Neural cell (in vitro differentiated cells): Measurements from ENCODE around the gene STYK1. TPM values are rescaled to one million over a fixed set of nuclear protein-coding genes. Genes with fewer than 3 reads are reported as not detected.

ENCODE experiments used
- H2AFZ ChIP-seq: fragments of 200-600, 300-800 bp; sonication (generic), shearing (Covaris generic); 2 replicates; pipeline ENCODE4 v1.6.0; 2014; ENCODE audit warnings: low read depth, mild to moderate bottlenecking, antibody characterized with exemption, low read length, moderate library complexity
- H3F3A ChIP-seq: fragments of 200-600 bp; shearing (Covaris generic); 2 replicates; pipeline ENCODE4 v1.6.1; 2016; ENCODE audit warnings: mild to moderate bottlenecking, moderate library complexity, mixed read lengths, antibody characterized with exemption, low read length; ENCODE audit not compliant: insufficient read depth, poor library complexity, severe bottlenecking
- H3K27ac ChIP-seq: fragments of 200-600, 300-800 bp; sonication (generic), shearing (Covaris generic); 2 replicates; pipeline ENCODE4 v1.5.1; 2014; ENCODE audit warnings: mild to moderate bottlenecking, low read length, moderate library complexity
- H3K27me3 ChIP-seq: fragments of 300-800, 200-600 bp; sonication (generic), shearing (Covaris generic); 2 replicates; pipeline ENCODE4 v1.6.0; 2014; ENCODE audit warnings: mild to moderate bottlenecking, low read depth, low read length, moderate library complexity; ENCODE audit not compliant: insufficient read depth
- H3K36me3 ChIP-seq: fragments of 300-800, 200-600 bp; sonication (generic), shearing (Covaris generic); 2 replicates; pipeline ENCODE4 v1.5.1; 2014; ENCODE audit warnings: mild to moderate bottlenecking, antibody characterized with exemption, low read length, moderate library complexity; ENCODE audit not compliant: insufficient read depth
- H3K4me2 ChIP-seq: fragments of 300-800, 200-600 bp; sonication (generic), shearing (Covaris generic); 2 replicates; pipeline ENCODE4 v1.6.0; 2014; ENCODE audit warnings: mild to moderate bottlenecking, low read length
- H3K4me3 ChIP-seq: fragments of 300-800, 200-600 bp; sonication (generic), shearing (Covaris generic); 2 replicates; pipeline ENCODE4 v1.5.1; 2014; ENCODE audit warnings: mild to moderate bottlenecking, low read length, moderate library complexity
- H3K79me2 ChIP-seq: fragments of 200-600 bp; shearing (Covaris generic); replicated peaks from 2 replicates; pipeline ENCODE4 v1.6.0; 2014; ENCODE audit warnings: mild to moderate bottlenecking, low read length, moderate library complexity; ENCODE audit not compliant: insufficient read depth
- H3K9ac ChIP-seq: fragments of 300-800, 200-600 bp; sonication (generic), shearing (Covaris generic); 2 replicates; pipeline ENCODE4 v1.6.1; 2016; ENCODE audit warnings: mild to moderate bottlenecking, low read length, mixed read lengths
- H3K9me2 ChIP-seq: fragments of 200-600 bp; shearing (Covaris generic); 2 replicates; pipeline ENCODE4 v1.6.1; 2016; ENCODE audit warnings: mild to moderate bottlenecking, low read length, mixed read lengths; ENCODE audit not compliant: insufficient read depth
- H3K9me3 ChIP-seq: fragments of 200-600, 300-800 bp; sonication (generic), shearing (Covaris generic); 2 replicates; pipeline ENCODE4 v1.6.1; 2016; ENCODE audit warnings: mild to moderate bottlenecking, mixed run types, low read length, moderate library complexity, mixed read lengths
- H4K20me1 ChIP-seq: fragments of 200-600 bp; shearing (Covaris generic); 2 replicates; pipeline ENCODE4 v1.6.1; 2016; ENCODE audit warnings: mild to moderate bottlenecking, mixed run types; ENCODE audit not compliant: insufficient read depth
- EP300 ChIP-seq: fragments of 450-650 bp; conservative IDR thresholded peaks from 2 replicates; pipeline ENCODE4 v1.6.1; 2014; ENCODE audit warnings: antibody characterized with exemption, mild to moderate bottlenecking, moderate library complexity; ENCODE audit not compliant: poor library complexity, severe bottlenecking
- EZH2 ChIP-seq: fragments of 200-600, 300-800 bp; shearing (Covaris generic), sonication (generic); IDR thresholded peaks from 2 replicates; pipeline ENCODE4 v1.6.1; 2014; ENCODE audit warnings: antibody characterized with exemption, low read length, borderline replicate concordance, mild to moderate bottlenecking; ENCODE audit not compliant: insufficient read depth, poor library complexity, severe bottlenecking
- MXI1 ChIP-seq: fragments of 450-650 bp; conservative IDR thresholded peaks from 2 replicates; pipeline ENCODE4 v1.6.1; 2014; ENCODE audit warnings: antibody characterized with exemption, mild to moderate bottlenecking; ENCODE audit not compliant: poor library complexity, severe bottlenecking
- POLR2AphosphoS5 ChIP-seq: IDR thresholded peaks from 2 replicates; pipeline ENCODE4 v1.6.1; 2012
- RAD21 ChIP-seq: fragments of 450-650 bp; conservative IDR thresholded peaks from 2 replicates; pipeline ENCODE4 v1.6.1; 2014; ENCODE audit warnings: antibody characterized with exemption, mild to moderate bottlenecking, moderate library complexity
- SMC3 ChIP-seq: fragments of 450-650 bp; conservative IDR thresholded peaks from 2 replicates; pipeline ENCODE4 v1.6.1; 2014; ENCODE audit warnings: antibody characterized with exemption, mild to moderate bottlenecking, moderate library complexity; ENCODE audit not compliant: poor library complexity
- TAF1 ChIP-seq: IDR thresholded peaks from 2 replicates; pipeline ENCODE4 v1.6.1; 2012; ENCODE audit warnings: low read depth
- polyA plus RNA-seq: library from polyadenylated mRNA; depleted of rRNA; stranded (reverse); fragments of >200 nt; gene quantifications from 2 replicates; pipeline ENCODE4 v1.2.3, GENCODE V29; 2014
- TF ChIP-seq, protein P1 (sequence below): fragments of 450-650 bp; IDR thresholded peaks from 2 replicates; pipeline ENCODE4 v1.5.1; 2014; ENCODE audit warnings: antibody characterized with exemption, mild to moderate bottlenecking, moderate library complexity; ENCODE audit not compliant: poor library complexity, severe bottlenecking
- TF ChIP-seq, protein P2 (sequence below): IDR thresholded peaks from 2 replicates; pipeline ENCODE4 v1.6.1; 2012; ENCODE audit warnings: borderline replicate concordance

Gene STYK1
- polyA plus RNA-seq, 1 donor from 2014 or later: 0.24 TPM

GRCh38 chr12:10701131-10701681, 27.4 kb upstream of the STYK1 start:
- Histone ChIP-seq H4K20me1 (no peaks in the 10 kb centered on the region), H3K36me3 (peaks cover 4% of the 10 kb centered on the region), H3K4me2 (no peak overlapping the region), H3K79me2 (no peaks in the 10 kb centered on the region), H2AFZ (no peak overlapping the region), H3F3A (no peaks in the 10 kb centered on the region), H3K27me3 (no peaks in the 10 kb centered on the region), H3K9ac (no peak overlapping the region), H3K27ac (no peak overlapping the region), H3K9me3 (no peaks in the 10 kb centered on the region), H3K9me2 (no peaks in the 10 kb centered on the region), H3K4me3 (no peak overlapping the region)
- no peak for TF ChIP-seq SMC3
- TF ChIP-seq, protein P1, sequence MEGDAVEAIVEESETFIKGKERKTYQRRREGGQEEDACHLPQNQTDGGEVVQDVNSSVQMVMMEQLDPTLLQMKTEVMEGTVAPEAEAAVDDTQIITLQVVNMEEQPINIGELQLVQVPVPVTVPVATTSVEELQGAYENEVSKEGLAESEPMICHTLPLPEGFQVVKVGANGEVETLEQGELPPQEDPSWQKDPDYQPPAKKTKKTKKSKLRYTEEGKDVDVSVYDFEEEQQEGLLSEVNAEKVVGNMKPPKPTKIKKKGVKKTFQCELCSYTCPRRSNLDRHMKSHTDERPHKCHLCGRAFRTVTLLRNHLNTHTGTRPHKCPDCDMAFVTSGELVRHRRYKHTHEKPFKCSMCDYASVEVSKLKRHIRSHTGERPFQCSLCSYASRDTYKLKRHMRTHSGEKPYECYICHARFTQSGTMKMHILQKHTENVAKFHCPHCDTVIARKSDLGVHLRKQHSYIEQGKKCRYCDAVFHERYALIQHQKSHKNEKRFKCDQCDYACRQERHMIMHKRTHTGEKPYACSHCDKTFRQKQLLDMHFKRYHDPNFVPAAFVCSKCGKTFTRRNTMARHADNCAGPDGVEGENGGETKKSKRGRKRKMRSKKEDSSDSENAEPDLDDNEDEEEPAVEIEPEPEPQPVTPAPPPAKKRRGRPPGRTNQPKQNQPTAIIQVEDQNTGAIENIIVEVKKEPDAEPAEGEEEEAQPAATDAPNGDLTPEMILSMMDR: no peak

DNA sequence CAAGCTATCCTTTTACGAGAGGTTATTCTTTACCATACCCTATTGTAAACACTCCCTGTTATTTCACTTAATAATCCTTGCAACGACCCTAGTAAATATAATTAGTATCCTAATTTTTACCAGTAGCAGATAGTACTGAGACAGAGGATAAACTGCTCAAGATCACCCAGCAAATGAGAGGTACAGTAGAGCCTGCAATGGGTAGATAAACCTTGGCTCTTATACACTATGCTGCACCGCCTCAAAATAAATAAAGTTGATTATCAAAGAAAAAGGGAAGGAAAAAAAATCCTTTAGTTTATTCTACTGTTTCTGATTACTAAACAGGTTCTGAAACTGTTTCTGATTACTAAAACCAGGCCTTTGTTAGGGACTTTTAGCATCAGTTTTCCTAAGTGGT, 26.7 kb upstream of the STYK1 start:
- no peaks in the 10 kb centered on the region for H3K27me3 ChIP-seq
- no peak overlapping the region for H3K4me3 ChIP-seq
- no peak overlapping the region for H3K27ac ChIP-seq
- no peaks in the 10 kb centered on the region for H3F3A ChIP-seq
- H4K20me1 ChIP-seq: no peaks in the 10 kb centered on the region
- H3K4me2 ChIP-seq: no peak overlapping the region
- H3K9ac ChIP-seq: no peak overlapping the region
- H3K9me3 ChIP-seq: no peaks in the 10 kb centered on the region
- TF ChIP-seq EZH2: no peak
- TF ChIP-seq MXI1: no peak
- TF ChIP-seq EP300: no peak
- TF ChIP-seq, protein P2, sequence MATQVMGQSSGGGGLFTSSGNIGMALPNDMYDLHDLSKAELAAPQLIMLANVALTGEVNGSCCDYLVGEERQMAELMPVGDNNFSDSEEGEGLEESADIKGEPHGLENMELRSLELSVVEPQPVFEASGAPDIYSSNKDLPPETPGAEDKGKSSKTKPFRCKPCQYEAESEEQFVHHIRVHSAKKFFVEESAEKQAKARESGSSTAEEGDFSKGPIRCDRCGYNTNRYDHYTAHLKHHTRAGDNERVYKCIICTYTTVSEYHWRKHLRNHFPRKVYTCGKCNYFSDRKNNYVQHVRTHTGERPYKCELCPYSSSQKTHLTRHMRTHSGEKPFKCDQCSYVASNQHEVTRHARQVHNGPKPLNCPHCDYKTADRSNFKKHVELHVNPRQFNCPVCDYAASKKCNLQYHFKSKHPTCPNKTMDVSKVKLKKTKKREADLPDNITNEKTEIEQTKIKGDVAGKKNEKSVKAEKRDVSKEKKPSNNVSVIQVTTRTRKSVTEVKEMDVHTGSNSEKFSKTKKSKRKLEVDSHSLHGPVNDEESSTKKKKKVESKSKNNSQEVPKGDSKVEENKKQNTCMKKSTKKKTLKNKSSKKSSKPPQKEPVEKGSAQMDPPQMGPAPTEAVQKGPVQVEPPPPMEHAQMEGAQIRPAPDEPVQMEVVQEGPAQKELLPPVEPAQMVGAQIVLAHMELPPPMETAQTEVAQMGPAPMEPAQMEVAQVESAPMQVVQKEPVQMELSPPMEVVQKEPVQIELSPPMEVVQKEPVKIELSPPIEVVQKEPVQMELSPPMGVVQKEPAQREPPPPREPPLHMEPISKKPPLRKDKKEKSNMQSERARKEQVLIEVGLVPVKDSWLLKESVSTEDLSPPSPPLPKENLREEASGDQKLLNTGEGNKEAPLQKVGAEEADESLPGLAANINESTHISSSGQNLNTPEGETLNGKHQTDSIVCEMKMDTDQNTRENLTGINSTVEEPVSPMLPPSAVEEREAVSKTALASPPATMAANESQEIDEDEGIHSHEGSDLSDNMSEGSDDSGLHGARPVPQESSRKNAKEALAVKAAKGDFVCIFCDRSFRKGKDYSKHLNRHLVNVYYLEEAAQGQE: no peak
- no peak for TF ChIP-seq TAF1
- TF ChIP-seq RAD21: no peak
- TF ChIP-seq, protein P1: no peak
- TF ChIP-seq POLR2AphosphoS5: no peak
- TF ChIP-seq SMC3: no peak
- no peaks in the 10 kb centered on the region for H3K79me2 ChIP-seq
- peaks cover 4% of the 10 kb centered on the region for H3K36me3 ChIP-seq
- H3K9me2 ChIP-seq: no peaks in the 10 kb centered on the region
- H2AFZ ChIP-seq: no peak overlapping the region
